HEK293 (cell line): ENCODE results near the gene KCNK7.

ENCODE experiments used
- CTCF ChIA-PET: fragments of 350-600 bp; formaldehyde crosslinking; extraction: SDS; loops from one replicate; lab custom pipeline; 2021; ENCODE audit warnings: antibody characterized with exemption; lab: Yijun Ruan, JAX
- POLR2A ChIA-PET: fragments of 300-600 bp; formaldehyde crosslinking; extraction: SDS; loops from one replicate; lab custom pipeline; 2020; ENCODE audit warnings: antibody characterized with exemption, inconsistent platforms; lab: Yijun Ruan, JAX
- H3K27ac ChIP-seq: fragments of 200-500 bp; sonication (Bioruptor generic); 2 replicates; pipeline ENCODE4 v1.5.1; 2014; ENCODE audit warnings: low read depth, low read length, control low read depth, inconsistent platforms; ENCODE audit errors: extremely low read depth
- H3K36me3 ChIP-seq, 2 experiments: fragments of 200-500 bp in 1 of 2; sonication (Bioruptor generic) in 1 of 2; 1 replicate in 1 of 2; 2 replicates in 1 of 2; pipeline ENCODE4 v1.5.1; 2014 to 2017; ENCODE audit warnings: inconsistent platforms in 2 of 2, low read length in 2 of 2; ENCODE audit not compliant: control insufficient read depth in 2 of 2, insufficient read depth in 1 of 2
- H3K4me1 ChIP-seq: fragments of 200-500 bp; sonication (Bioruptor generic); 2 replicates; pipeline ENCODE4 v1.5.1; 2014; ENCODE audit warnings: mild to moderate bottlenecking, low read length, inconsistent platforms; ENCODE audit not compliant: control insufficient read depth, insufficient read depth
- H3K4me3 ChIP-seq: 2 replicates; pipeline ENCODE4 v1.5.1; 2011; ENCODE audit warnings: low read depth, mild to moderate bottlenecking, control low read depth, low read length, moderate library complexity
- H3K9me3 ChIP-seq: fragments of 200-500 bp; sonication (Bioruptor generic); 2 replicates; pipeline ENCODE4 v1.5.1; 2014; ENCODE audit warnings: low read depth, low read length, inconsistent platforms; ENCODE audit not compliant: control insufficient read depth, insufficient read depth
- EGR2 ChIP-seq: fragments of 450-650 bp; formaldehyde crosslinking; IDR thresholded peaks from 2 replicates; pipeline ENCODE4 v1.5.1; 2016; ENCODE audit warnings: low read depth, missing biosample characterization, missing genetic modification characterization
- GLIS1 ChIP-seq: fragments of 450-650 bp; formaldehyde crosslinking; IDR thresholded peaks from 2 replicates; pipeline ENCODE4 v1.5.1; 2016; ENCODE audit warnings: missing biosample characterization, missing genetic modification characterization
- GLIS2 ChIP-seq: fragments of 450-650 bp; formaldehyde crosslinking; IDR thresholded peaks from 2 replicates; pipeline ENCODE4 v1.5.1; 2016; ENCODE audit warnings: missing biosample characterization, missing genetic modification characterization
- MZF1 ChIP-seq: fragments of 450-650 bp; formaldehyde crosslinking; IDR thresholded peaks from 2 replicates; pipeline ENCODE4 v1.5.1; 2017; ENCODE audit warnings: missing biosample characterization, missing genetic modification characterization, borderline replicate concordance
- PRDM1 ChIP-seq: fragments of 450-650 bp; formaldehyde crosslinking; IDR thresholded peaks from 2 replicates; pipeline ENCODE4; 2016; ENCODE audit warnings: missing biosample characterization, missing genetic modification characterization
- PRDM2 ChIP-seq: fragments of 450-650 bp; formaldehyde crosslinking; IDR thresholded peaks from 2 replicates; pipeline ENCODE4 v1.5.1; 2016; ENCODE audit warnings: missing biosample characterization, missing genetic modification characterization, borderline replicate concordance
- YY1 ChIP-seq: fragments of 450-650 bp; formaldehyde crosslinking; IDR thresholded peaks from 2 replicates; pipeline ENCODE4 v1.5.1; 2018; ENCODE audit warnings: missing biosample characterization, missing genetic modification characterization
- ZFHX2 ChIP-seq: fragments of 450-650 bp; formaldehyde crosslinking; conservative IDR thresholded peaks from 2 replicates; pipeline ENCODE4 v1.5.1; 2016; ENCODE audit warnings: missing biosample characterization, missing genetic modification characterization
- ZIC2 ChIP-seq: fragments of 450-650 bp; formaldehyde crosslinking; IDR thresholded peaks from 2 replicates; pipeline ENCODE4 v1.5.1; 2016; ENCODE audit warnings: missing biosample characterization, missing genetic modification characterization
- ZNF324 ChIP-seq: fragments of 450-650 bp; formaldehyde crosslinking; IDR thresholded peaks from 2 replicates; pipeline ENCODE4 v1.5.1; 2016; ENCODE audit warnings: missing biosample characterization, missing genetic modification characterization
- ZNF449 ChIP-seq: fragments of 450-650 bp; formaldehyde crosslinking; IDR thresholded peaks from 2 replicates; pipeline ENCODE4 v1.5.1; 2017; ENCODE audit warnings: missing biosample characterization, mild to moderate bottlenecking, missing genetic modification characterization, moderate library complexity
- ZNF621 ChIP-seq: fragments of 450-650 bp; formaldehyde crosslinking; IDR thresholded peaks from 2 replicates; pipeline ENCODE4 v1.5.1; 2017; ENCODE audit warnings: missing biosample characterization, missing genetic modification characterization

The KCNK7 gene

GRCh38 chr11:65613091-65613928, 17.7 kb upstream of the KCNK7 start:
- Histone ChIP-seq H3K9me3 (no peaks in the 10 kb centered on the region), H3K27ac (peak overlapping the region; percentile 73), H3K4me3 (peak overlapping the region; percentile 65), H3K4me1 (no peaks in the 10 kb centered on the region), H3K36me3 (peaks cover 0 to 57% of the 10 kb centered on the region in 2 experiments; a peak in 1 of 3 replicates)
- TF ChIP-seq ZNF449 (0 out of 2 replicates have a peak, but pooled peaks have one; percentile 33), EGR2 (peak; percentile 53), ZFHX2 (tag by site-specific recombination) (peak; percentile 59), PRDM1 (tag by site-specific recombination) (no peak)
- ChIA-PET POLR2A (interaction anchor here (0.9 to 2.5 kb wide), 6 partner anchors 17 to 246 kb away, joined by 3 to 20 read pairs (median 10); partner anchors contain the start of genes CFL1, KCNK7, MUS81 and SCYL1), CTCF (interaction anchor here (0.6 to 3.8 kb wide), 6 partner anchors 9 to 475 kb away, joined by 3 to 22 read pairs (median 4); partner anchors contain the start of gene FAM89B)

- no peak for TF ChIP-seq ZNF621 (tag by site-specific recombination)
- TF ChIP-seq GLIS2 (tag by site-specific recombination): 0 out of 2 replicates have a peak, but pooled peaks have one; percentile 18
- Histone ChIP-seq H3K36me3 (peaks cover 0 to 57% of the 10 kb centered on the region in 2 experiments; a peak in 1 of 3 replicates), H3K4me3 (no peak overlapping the region), H3K4me1 (no peaks in the 10 kb centered on the region), H3K9me3 (no peaks in the 10 kb centered on the region), H3K27ac (no peak overlapping the region)
- ChIA-PET CTCF (interaction anchor here (0.6 to 3.8 kb wide), 6 partner anchors 9 to 476 kb away, joined by 3 to 22 read pairs (median 4); partner anchors contain the start of gene FAM89B), POLR2A (no interaction called here)
Observed at GRCh38 chr11:65612691-65613090, 17.1 kb upstream of the KCNK7 start.

- Histone ChIP-seq H3K27ac (no peak overlapping the region), H3K4me3 (no peak overlapping the region), H3K36me3 (peaks cover 0 to 57% of the 10 kb centered on the region in 2 experiments; a peak in 1 of 3 replicates), H3K9me3 (no peaks in the 10 kb centered on the region), H3K4me1 (no peaks in the 10 kb centered on the region)
- CTCF ChIA-PET: interaction anchor here (0.6 to 3.8 kb wide), 6 partner anchors 8 to 477 kb away, joined by 3 to 22 read pairs (median 4); partner anchors contain the start of gene FAM89B
- TF ChIP-seq YY1 (tag by site-specific recombination): no peak
- TF ChIP-seq ZNF324 (tag by site-specific recombination): no peak
- TF ChIP-seq GLIS1 (tag by site-specific recombination): peak; percentile 73
- peak; percentile 34; the same call in 1 of the 2 replicates for TF ChIP-seq ZIC2 (tag by site-specific recombination)
- TF ChIP-seq MZF1 (tag by site-specific recombination): no peak
- POLR2A ChIA-PET: no interaction called here
Observed at GRCh38 chr11:65611758-65612603, 16.4 kb upstream of the KCNK7 start.

- ChIA-PET POLR2A (no interaction called here), CTCF (interaction anchor here (2.7 kb wide), 1 partner anchor 18 kb away, joined by 13 read pairs; no protein-coding TSS in a partner anchor)
- Histone ChIP-seq H3K27ac (no peak overlapping the region), H3K9me3 (no peaks in the 10 kb centered on the region), H3K4me3 (no peak overlapping the region), H3K4me1 (no peaks in the 10 kb centered on the region), H3K36me3 (peaks cover 0 to 59% of the 10 kb centered on the region in 2 experiments; a peak in 1 of 3 replicates)
- TF ChIP-seq ZIC2 (tag by site-specific recombination): no peak
- TF ChIP-seq PRDM2 (tag by site-specific recombination): no peak
Observed at GRCh38 chr11:65611028-65611757, 15.6 kb upstream of the KCNK7 start.
